Measurements from ENCODE around the gene TMIGD2.
"Not testable (repeated sequence)": the region's sequence is repeated elsewhere in the genome, so short reads cannot be mapped to it uniquely, and the experiment has no call there.

TMIGD2 gene

GRCh38 chr19:4329858-4330257 lies 27.7 kb upstream of the TMIGD2 start:
- Mint-ChIP-seq H3K4me1 (ENCODE audit: low read depth) (peaks cover 28% of the 10 kb centered on the region), H3K27me3 (peaks cover 4% of the 10 kb centered on the region), H3K27ac (no peak overlapping the region), H3K4me3 (peak overlapping the region; percentile 25), H3K36me3 (ENCODE audit: low read depth) (peaks cover 5% of the 10 kb centered on the region), H3K9me3 (peaks cover 4% of the 10 kb centered on the region)

- Mint-ChIP-seq H3K4me1 (ENCODE audit: low read depth) (peaks cover 28% of the 10 kb centered on the region), H3K4me3 (peak overlapping the region; percentile 86)
- H3K27me3 Mint-ChIP-seq, result not testable (repeated sequence)
Measured at GRCh38 chr19:4328991-4329681, 26.9 kb upstream of the TMIGD2 start.

GRCh38 chr19:4328243-4328990 lies 26.2 kb upstream of the TMIGD2 start:
- H3K36me3 Mint-ChIP-seq (ENCODE audit: low read depth), result no peaks in the 10 kb centered on the region
- peaks cover 4% of the 10 kb centered on the region for H3K27me3 Mint-ChIP-seq
- peak overlapping the region; percentile 88 for H3K27ac Mint-ChIP-seq
- H3K4me1 Mint-ChIP-seq (ENCODE audit: low read depth), result peaks cover 28% of the 10 kb centered on the region
- peak overlapping the region; percentile 86 for H3K4me3 Mint-ChIP-seq
- no peaks in the 10 kb centered on the region for H3K9me3 Mint-ChIP-seq

More at GRCh38 chr19:4328991-4329681, 26.9 kb upstream of the TMIGD2 start:
- H3K36me3 Mint-ChIP-seq (ENCODE audit: low read depth); H3K9me3 Mint-ChIP-seq: not testable (repeated sequence)
- H3K27ac Mint-ChIP-seq, result peak overlapping the region; percentile 88

GRCh38 chr19:4327877-4328242 lies 25.7 kb upstream of the TMIGD2 start:
- Mint-ChIP-seq H3K9me3 (no peaks in the 10 kb centered on the region), H3K27ac (peak overlapping the region; percentile 36), H3K36me3 (ENCODE audit: low read depth) (no peaks in the 10 kb centered on the region), H3K27me3 (peaks cover 4% of the 10 kb centered on the region), H3K4me3 (peak overlapping the region; percentile 53), H3K4me1 (ENCODE audit: low read depth) (peaks cover 28% of the 10 kb centered on the region)

GRCh38 chr19:4327252-4327876 lies 25.2 kb upstream of the TMIGD2 start:
- Mint-ChIP-seq H3K27ac (peak overlapping the region; percentile 36), H3K4me1 (ENCODE audit: low read depth) (peaks cover 28% of the 10 kb centered on the region), H3K27me3 (peaks cover 4% of the 10 kb centered on the region), H3K4me3 (peak overlapping the region; percentile 53), H3K9me3 (no peaks in the 10 kb centered on the region), H3K36me3 (ENCODE audit: low read depth) (no peaks in the 10 kb centered on the region)

GRCh38 chr19:4326837-4327251 lies 24.7 kb upstream of the TMIGD2 start:
- no peaks in the 10 kb centered on the region for H3K9me3 Mint-ChIP-seq
- H3K36me3 Mint-ChIP-seq (ENCODE audit: low read depth), result no peaks in the 10 kb centered on the region
- no peak overlapping the region for H3K27ac Mint-ChIP-seq
- H3K4me3 Mint-ChIP-seq, result peak overlapping the region; percentile 53
- peaks cover 4% of the 10 kb centered on the region for H3K27me3 Mint-ChIP-seq
- H3K4me1 Mint-ChIP-seq (ENCODE audit: low read depth), result peaks cover 28% of the 10 kb centered on the region

GRCh38 chr19:4326215-4326836 lies 24.1 kb upstream of the TMIGD2 start:
- peaks cover 4% of the 10 kb centered on the region for H3K27me3 Mint-ChIP-seq
- H3K27ac Mint-ChIP-seq, result no peak overlapping the region
- H3K4me3 Mint-ChIP-seq, result peak overlapping the region; percentile 39
- H3K4me1 Mint-ChIP-seq (ENCODE audit: low read depth), result peaks cover 28% of the 10 kb centered on the region
- no peaks in the 10 kb centered on the region for H3K9me3 Mint-ChIP-seq
- no peaks in the 10 kb centered on the region for H3K36me3 Mint-ChIP-seq (ENCODE audit: low read depth)

- Mint-ChIP-seq H3K4me3 (no peak overlapping the region), H3K27me3 (peaks cover 4% of the 10 kb centered on the region), H3K27ac (no peak overlapping the region), H3K4me1 (ENCODE audit: low read depth) (peaks cover 25% of the 10 kb centered on the region), H3K36me3 (ENCODE audit: low read depth) (no peaks in the 10 kb centered on the region), H3K9me3 (peaks cover 5% of the 10 kb centered on the region)
Measured at GRCh38 chr19:4324228-4324627, 22.0 kb upstream of the TMIGD2 start.

- peaks cover 25% of the 10 kb centered on the region for H3K4me1 Mint-ChIP-seq (ENCODE audit: low read depth)
- H3K9me3 Mint-ChIP-seq, result peaks cover 11% of the 10 kb centered on the region
- no peak overlapping the region for H3K27ac Mint-ChIP-seq
- H3K4me3 Mint-ChIP-seq, result no peak overlapping the region
- H3K36me3 Mint-ChIP-seq (ENCODE audit: low read depth), result no peaks in the 10 kb centered on the region
- peaks cover 4% of the 10 kb centered on the region for H3K27me3 Mint-ChIP-seq
Measured at GRCh38 chr19:4323692-4324091, 21.5 kb upstream of the TMIGD2 start.

- no peak overlapping the region for H3K27ac Mint-ChIP-seq
- H3K36me3 Mint-ChIP-seq (ENCODE audit: low read depth), result no peaks in the 10 kb centered on the region
- no peak overlapping the region for H3K4me3 Mint-ChIP-seq
- H3K4me1 Mint-ChIP-seq (ENCODE audit: low read depth), result peaks cover 21% of the 10 kb centered on the region
- peaks cover 11% of the 10 kb centered on the region for H3K9me3 Mint-ChIP-seq
- H3K27me3 Mint-ChIP-seq, result peaks cover 4% of the 10 kb centered on the region
Measured at GRCh38 chr19:4322942-4323665, 20.9 kb upstream of the TMIGD2 start.

- Mint-ChIP-seq H3K4me3 (no peak overlapping the region), H3K36me3 (ENCODE audit: low read depth) (no peaks in the 10 kb centered on the region), H3K9me3 (peaks cover 11% of the 10 kb centered on the region), H3K27me3 (no peaks in the 10 kb centered on the region), H3K27ac (no peak overlapping the region), H3K4me1 (ENCODE audit: low read depth) (no peaks in the 10 kb centered on the region)
Measured at GRCh38 chr19:4320419-4320818, 18.2 kb upstream of the TMIGD2 start.

- Mint-ChIP-seq H3K9me3 (peaks cover 11% of the 10 kb centered on the region), H3K4me3 (no peak overlapping the region), H3K27ac (no peak overlapping the region), H3K36me3 (ENCODE audit: low read depth) (no peaks in the 10 kb centered on the region), H3K27me3 (no peaks in the 10 kb centered on the region), H3K4me1 (ENCODE audit: low read depth) (no peaks in the 10 kb centered on the region)
Measured at GRCh38 chr19:4319067-4319718, 17.0 kb upstream of the TMIGD2 start.

GRCh38 chr19:4318460-4318859 lies 16.3 kb upstream of the TMIGD2 start:
- Mint-ChIP-seq H3K4me1 (ENCODE audit: low read depth) (no peaks in the 10 kb centered on the region), H3K27me3 (no peaks in the 10 kb centered on the region), H3K27ac (no peak overlapping the region), H3K36me3 (ENCODE audit: low read depth) (no peaks in the 10 kb centered on the region), H3K4me3 (no peak overlapping the region), H3K9me3 (peaks cover 11% of the 10 kb centered on the region)

- Mint-ChIP-seq H3K4me3 (no peak overlapping the region), H3K9me3 (peaks cover 11% of the 10 kb centered on the region), H3K36me3 (ENCODE audit: low read depth) (no peaks in the 10 kb centered on the region), H3K27me3 (no peaks in the 10 kb centered on the region), H3K4me1 (ENCODE audit: low read depth) (no peaks in the 10 kb centered on the region), H3K27ac (no peak overlapping the region)
Measured at GRCh38 chr19:4316956-4317355, 14.8 kb upstream of the TMIGD2 start.

Data from stimulated activated naive CD8-positive, alpha-beta T cell treated with anti-CD3 and anti-CD28 coated beads, Interleukin-15, Interleukin-2, amounts not matched to agents 100 ng/mL and 50 ng/mL, for 24 hours (primary cell).